Mucosa of descending colon (tissue), 3 donors: ENCODE data around the gene PHACTR1. TPM values are rescaled to one million over a fixed set of nuclear protein-coding genes. Genes with fewer than 3 reads are reported as not detected.
A peak's percentile ranks its signal among the peaks of the same experiment; 100 is the strongest.

Experiments
- ATAC-seq: fragments of 200-7000 bp; cut with Tn5 transposase; one replicate; pipeline ENCODE4 v1.9.1; 2020; ENCODE audit warnings: mild to moderate bottlenecking, moderate library complexity
- DNase-seq, 3 donors: peaks; one replicate each; pipeline ENCODE4 v3.0.0-alpha.2; 2020
- H3K36me3 ChIP-seq: fragments of 200-600 bp; one replicate; pipeline ENCODE4 v1.8.0; 2021; ENCODE audit warnings: low read depth, mild to moderate bottlenecking
- H3K4me1 ChIP-seq: fragments of 200-600 bp; one replicate; pipeline ENCODE4 v1.8.0; 2021; ENCODE audit warnings: low read depth, mild to moderate bottlenecking
- H3K4me3 ChIP-seq: fragments of 200-600 bp; one replicate; pipeline ENCODE4 v1.8.0; 2021; ENCODE audit warnings: mild to moderate bottlenecking
- H3K9me3 ChIP-seq: fragments of 200-600 bp; one replicate; pipeline ENCODE4 v1.8.0; 2021; ENCODE audit warnings: mild to moderate bottlenecking
- intact Hi-C, 2 donors: fragments of 100-400 bp; cut with DNase I in 1 of 2; cut with micrococcal nuclease in 1 of 2; formaldehyde crosslinking; loops; one replicate each; pipeline versions ENCODE4 v1.11.0 to v1.11.1; 2022; cut with DNase I, micrococcal nuclease
- total RNA-seq, 3 donors: library from RNA; stranded (reverse); fragmentation: NEBNext Ultra II Directional in 2 of 3; extraction: Animal tissue kit (Norgen Biotek cat#: 25700) in 2 of 3; gene quantifications; one replicate each; pipeline versions ENCODE4 v1.2.1 to v1.2.4, GENCODE V29; 2021 to 2023
- TF ChIP-seq, protein P1 (sequence below): fragments of 200-600 bp; IDR thresholded peaks from one replicate; pipeline ENCODE4 v1.8.0; 2022; ENCODE audit warnings: antibody characterized with exemption, mild to moderate bottlenecking
- donor health status: DM: no; HTN: no; CAD: no; lungs with moderate emphysema.
- donor health status: DM: no; HTN: no; CAD: no.
- donor health status: DM: no; HTN: yes; CAD: no.

PHACTR1 gene
- total RNA-seq, 3 donors from 2014 or later, result 2.7 to 4.7 (median 3.1) TPM

DNA sequence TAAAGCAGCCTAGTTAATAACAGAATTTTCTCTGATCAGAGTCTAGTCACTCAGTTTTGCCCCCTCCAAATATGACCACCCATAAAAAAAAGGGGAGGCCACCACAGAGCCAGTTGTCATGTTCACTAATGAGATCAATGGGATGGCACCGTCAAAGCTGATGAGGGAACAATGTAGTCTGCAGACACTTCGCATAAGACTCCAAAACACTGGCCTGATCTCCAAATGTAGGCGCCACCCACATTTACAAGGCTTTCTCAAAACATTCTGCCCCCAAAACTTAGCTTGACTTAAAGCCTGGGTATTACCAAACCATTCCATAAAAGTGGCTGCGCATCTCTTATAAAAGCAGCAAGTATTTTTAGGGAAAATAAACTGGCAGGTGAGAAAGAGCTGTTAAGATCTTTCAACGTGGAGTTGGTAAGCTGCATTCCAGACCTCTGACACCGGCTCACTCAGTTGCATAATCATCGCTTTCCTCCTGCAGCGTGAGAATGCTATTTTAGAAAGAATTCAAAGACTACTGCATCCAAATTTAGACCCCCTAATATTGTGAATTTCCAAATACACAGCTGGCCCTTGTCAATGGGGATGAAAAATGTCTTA lies 552.4 kb downstream of the PHACTR1 start:
- Histone ChIP-seq H3K4me3 (no peak overlapping the region), H3K9me3 (no peaks in the 10 kb centered on the region), H3K4me1 (no peaks in the 10 kb centered on the region), H3K36me3 (no peaks in the 10 kb centered on the region)
- ATAC-seq, result no peak
- DNase-seq, result no peak
- intact Hi-C loops, result no loop called here
- TF ChIP-seq, protein P1, sequence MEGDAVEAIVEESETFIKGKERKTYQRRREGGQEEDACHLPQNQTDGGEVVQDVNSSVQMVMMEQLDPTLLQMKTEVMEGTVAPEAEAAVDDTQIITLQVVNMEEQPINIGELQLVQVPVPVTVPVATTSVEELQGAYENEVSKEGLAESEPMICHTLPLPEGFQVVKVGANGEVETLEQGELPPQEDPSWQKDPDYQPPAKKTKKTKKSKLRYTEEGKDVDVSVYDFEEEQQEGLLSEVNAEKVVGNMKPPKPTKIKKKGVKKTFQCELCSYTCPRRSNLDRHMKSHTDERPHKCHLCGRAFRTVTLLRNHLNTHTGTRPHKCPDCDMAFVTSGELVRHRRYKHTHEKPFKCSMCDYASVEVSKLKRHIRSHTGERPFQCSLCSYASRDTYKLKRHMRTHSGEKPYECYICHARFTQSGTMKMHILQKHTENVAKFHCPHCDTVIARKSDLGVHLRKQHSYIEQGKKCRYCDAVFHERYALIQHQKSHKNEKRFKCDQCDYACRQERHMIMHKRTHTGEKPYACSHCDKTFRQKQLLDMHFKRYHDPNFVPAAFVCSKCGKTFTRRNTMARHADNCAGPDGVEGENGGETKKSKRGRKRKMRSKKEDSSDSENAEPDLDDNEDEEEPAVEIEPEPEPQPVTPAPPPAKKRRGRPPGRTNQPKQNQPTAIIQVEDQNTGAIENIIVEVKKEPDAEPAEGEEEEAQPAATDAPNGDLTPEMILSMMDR, result no peak

DNA sequence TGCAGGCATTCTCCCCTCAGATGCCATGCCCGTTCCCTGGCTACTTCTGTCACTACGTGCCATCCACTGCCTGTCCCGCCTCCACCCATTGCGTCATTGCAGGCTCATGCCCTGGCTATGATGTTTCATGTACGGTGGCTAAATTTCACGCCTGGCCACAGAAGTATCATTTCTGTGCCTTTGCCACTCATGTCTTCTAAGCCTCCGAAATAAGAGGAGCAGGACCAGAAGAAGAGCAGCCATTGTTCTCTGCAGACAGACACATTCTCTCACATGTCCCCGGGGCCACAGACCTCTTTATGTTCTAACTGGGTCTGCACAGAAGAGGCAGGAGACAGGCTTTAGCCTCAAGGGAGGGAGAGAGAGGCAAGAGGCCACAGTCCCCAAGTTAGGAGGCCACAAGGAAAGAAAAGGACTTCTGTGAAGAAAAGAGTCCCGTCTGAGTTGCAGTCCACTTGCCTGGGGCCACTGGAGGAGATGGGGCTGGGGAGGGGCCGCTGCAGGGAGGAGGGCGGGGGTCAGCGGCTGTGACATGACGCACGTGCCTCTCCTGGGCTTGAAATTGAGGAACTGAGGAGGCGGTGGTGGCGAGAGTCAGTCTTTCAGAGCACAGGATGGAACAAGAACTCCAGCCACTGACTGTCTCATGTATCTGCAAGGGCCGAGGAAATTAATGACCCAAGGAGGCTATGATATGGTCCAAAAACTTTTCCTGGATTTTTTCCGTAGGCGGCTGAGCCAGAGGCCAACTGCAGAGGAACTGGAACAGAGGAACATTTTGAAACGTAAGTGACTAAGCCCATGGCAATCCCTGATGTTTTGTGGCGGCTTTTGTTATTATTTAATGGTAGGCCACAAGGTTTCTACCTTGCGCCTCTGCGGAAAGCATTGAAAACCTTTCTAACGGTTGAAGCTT lies 555.8 kb downstream of the PHACTR1 start:
- TF ChIP-seq, protein P1, result no peak
- intact Hi-C loops, result no loop called here
- Histone ChIP-seq H3K4me1 (no peaks in the 10 kb centered on the region), H3K9me3 (no peaks in the 10 kb centered on the region), H3K4me3 (no peak overlapping the region), H3K36me3 (no peaks in the 10 kb centered on the region)
- DNase-seq (peak; percentile 47 to 83 (median 50)), ATAC-seq (peak; percentile 76)

DNA sequence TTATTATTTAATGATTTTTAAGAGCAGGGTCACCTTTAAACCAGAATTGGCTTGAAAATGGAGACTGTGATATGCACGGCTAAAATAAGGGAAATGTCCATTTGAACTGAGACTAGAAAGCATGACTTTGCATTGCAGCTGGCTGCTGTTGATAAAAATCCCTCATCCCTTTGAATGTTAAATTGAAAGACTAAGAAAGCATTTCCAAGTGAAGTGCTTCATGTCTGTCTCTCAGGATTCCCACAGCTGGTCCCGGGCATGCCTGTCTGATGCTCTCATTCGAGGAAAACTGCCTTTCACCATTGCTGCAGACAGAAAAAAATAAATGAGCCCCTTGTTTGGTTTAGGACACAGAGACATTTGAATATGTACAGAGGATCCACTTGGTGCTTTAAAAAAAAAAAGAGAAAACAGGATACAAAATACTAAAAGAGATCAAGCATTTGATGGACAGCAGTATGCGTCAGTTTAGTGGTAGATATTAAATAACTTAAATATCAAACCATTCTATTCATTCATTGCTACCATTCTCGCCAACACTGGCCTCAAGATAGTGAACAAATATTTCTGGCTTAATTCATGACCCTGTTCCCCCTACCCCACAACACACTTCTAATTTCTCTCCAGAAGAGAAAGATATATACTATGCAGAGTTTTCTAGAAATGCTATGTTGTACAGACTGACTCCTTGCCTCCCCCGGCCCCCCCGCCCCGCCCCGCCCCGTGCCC lies 556.8 kb downstream of the PHACTR1 start:
- ATAC-seq, result no peak

DNA sequence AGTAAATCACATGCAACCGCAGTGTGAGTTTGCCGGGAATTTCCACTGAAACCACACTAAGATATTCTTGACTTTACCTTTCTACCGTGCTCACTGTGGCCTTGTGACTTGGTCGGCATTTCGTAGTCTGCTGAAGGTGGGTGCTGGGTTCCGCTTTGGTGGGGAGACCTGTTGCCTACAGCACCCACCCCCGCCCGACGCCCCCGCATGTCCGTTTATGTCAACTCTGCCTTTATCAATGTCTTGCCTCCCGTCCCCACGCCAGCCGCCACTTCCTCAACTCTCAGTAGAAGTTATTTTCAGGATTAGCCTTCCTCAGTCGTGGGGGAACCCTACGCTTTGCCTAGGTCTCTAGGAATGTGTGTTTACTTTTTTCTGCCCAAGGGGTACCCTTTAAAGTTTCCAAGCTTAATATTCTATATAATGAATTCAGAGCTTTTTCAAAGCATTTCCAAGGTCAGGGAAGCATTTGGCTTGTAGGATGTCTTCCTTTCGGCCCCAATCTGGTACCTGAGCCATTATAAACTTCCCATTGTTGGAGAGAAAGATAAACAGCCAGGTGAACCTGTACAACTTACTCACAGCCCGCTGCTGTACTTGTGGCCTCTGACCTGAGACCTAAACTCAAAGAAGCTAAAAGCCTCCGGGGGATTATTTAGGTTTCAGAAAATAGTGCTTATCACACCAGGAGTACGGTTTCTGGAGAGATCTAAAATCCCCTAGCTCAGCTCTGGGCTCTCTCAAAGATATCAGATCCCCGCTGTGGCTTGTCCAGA lies 557.6 kb downstream of the PHACTR1 start:
- TF ChIP-seq, protein P1, result no peak
- H3K4me3 ChIP-seq, result no peak overlapping the region
- ATAC-seq (peak; percentile 55), DNase-seq (peak in 2 of 3 donors; percentile 31 to 69)
- intact Hi-C loops, result no loop called here
- H3K9me3 ChIP-seq, result no peaks in the 10 kb centered on the region
- no peaks in the 10 kb centered on the region for H3K36me3 ChIP-seq
- H3K4me1 ChIP-seq, result no peaks in the 10 kb centered on the region

More for the DNA sequence above, 556.8 kb downstream of the PHACTR1 start:
- H3K4me3 ChIP-seq, result no peak overlapping the region
- intact Hi-C loops, result no loop called here
- no peaks in the 10 kb centered on the region for H3K9me3 ChIP-seq
- TF ChIP-seq, protein P1, result no peak
- H3K4me1 ChIP-seq, result no peaks in the 10 kb centered on the region
- no peaks in the 10 kb centered on the region for H3K36me3 ChIP-seq
- DNase-seq, result no peak
